ENCODE measurements around the gene RPN1.
A peak's percentile ranks its signal among the peaks of the same experiment; 100 is the strongest.

Gene RPN1

DNA sequence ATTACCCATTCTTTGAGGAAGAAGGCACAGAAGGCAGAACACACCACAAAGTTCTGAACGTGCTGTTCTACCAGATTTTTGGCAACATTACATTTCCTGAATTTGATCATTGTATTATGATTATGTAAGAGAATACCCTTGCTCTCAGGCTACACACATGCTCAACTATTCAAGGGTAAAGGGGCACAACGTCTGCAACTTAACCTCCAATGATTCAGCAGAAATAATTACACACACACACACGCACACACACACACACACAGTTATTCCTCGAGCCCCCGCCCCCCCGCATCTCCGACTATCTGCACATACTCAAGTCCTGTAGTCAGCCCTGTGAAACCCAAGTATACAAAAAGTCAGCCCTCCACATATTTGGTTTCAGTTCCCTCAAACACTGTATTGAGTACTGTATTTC is 26.8 kb downstream of the RPN1 start:
- Histone ChIP-seq H3K36me3 (ENCODE audit: control insufficient read depth in 5 of 5, insufficient read depth in 5 of 5, low read length in 5 of 5) (peaks cover 5 to 83% (median 71%) of the 10 kb centered on the region in 5 donors), H3K9me3 (ENCODE audit: control insufficient read depth in 5 of 5, low read length in 5 of 5) (no peaks in the 10 kb centered on the region), H3K9ac (ENCODE audit: low read length in 5 of 5) (peak overlapping the region in 2 of 5 donors; percentile 1 to 13), H3K4me3 (ENCODE audit: low read depth in 1 of 5, low read length in 5 of 5) (no peak overlapping the region), H3K4me1 (ENCODE audit: control insufficient read depth in 5 of 5, insufficient read depth in 5 of 5, low read length in 5 of 5) (peaks cover 0 to 31% (median 20%) of the 10 kb centered on the region in 5 donors), H3K27me3 (ENCODE audit: control insufficient read depth in 5 of 5, insufficient read depth in 4 of 5, low read length in 5 of 5) (no peaks in the 10 kb centered on the region), H3K27ac (ENCODE audit: low read depth, low read length) (peak overlapping the region; percentile 29)

DNA sequence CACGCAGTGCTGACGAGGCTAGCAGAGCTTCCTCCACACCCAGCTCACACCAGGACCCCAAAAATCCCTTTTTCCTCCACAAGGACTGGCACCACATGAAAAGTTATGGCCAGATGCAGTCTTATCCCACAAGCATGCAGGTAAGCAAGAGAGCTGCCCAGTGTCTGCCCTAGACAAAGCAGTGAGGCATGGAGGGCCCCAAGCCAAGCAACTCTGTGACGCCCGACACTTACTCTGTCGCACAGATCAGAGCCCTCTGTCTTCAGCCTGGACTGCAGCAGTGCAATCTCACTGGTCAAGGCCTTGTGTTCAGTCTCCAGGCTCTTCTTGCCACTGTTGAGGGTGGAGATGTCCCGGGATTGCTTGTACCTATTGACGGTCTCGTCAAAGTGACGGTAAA is 28.7 kb downstream of the RPN1 start:
- no peaks in the 10 kb centered on the region for H3K9me3 ChIP-seq (ENCODE audit: control insufficient read depth in 5 of 5, low read length in 5 of 5)
- peaks cover 5 to 74% (median 66%) of the 10 kb centered on the region in 5 donors for H3K36me3 ChIP-seq (ENCODE audit: control insufficient read depth in 5 of 5, insufficient read depth in 5 of 5, low read length in 5 of 5)
- no peak overlapping the region for H3K27ac ChIP-seq (ENCODE audit: low read depth, low read length)
- no peak overlapping the region for H3K4me3 ChIP-seq (ENCODE audit: low read depth in 1 of 5, low read length in 5 of 5)
- no peaks in the 10 kb centered on the region for H3K27me3 ChIP-seq (ENCODE audit: control insufficient read depth in 5 of 5, insufficient read depth in 4 of 5, low read length in 5 of 5)
- H3K9ac ChIP-seq (ENCODE audit: low read length in 5 of 5), result no peak overlapping the region
- H3K4me1 ChIP-seq (ENCODE audit: control insufficient read depth in 5 of 5, insufficient read depth in 5 of 5, low read length in 5 of 5), result peaks cover 5 to 45% (median 36%) of the 10 kb centered on the region in 5 donors

DNA sequence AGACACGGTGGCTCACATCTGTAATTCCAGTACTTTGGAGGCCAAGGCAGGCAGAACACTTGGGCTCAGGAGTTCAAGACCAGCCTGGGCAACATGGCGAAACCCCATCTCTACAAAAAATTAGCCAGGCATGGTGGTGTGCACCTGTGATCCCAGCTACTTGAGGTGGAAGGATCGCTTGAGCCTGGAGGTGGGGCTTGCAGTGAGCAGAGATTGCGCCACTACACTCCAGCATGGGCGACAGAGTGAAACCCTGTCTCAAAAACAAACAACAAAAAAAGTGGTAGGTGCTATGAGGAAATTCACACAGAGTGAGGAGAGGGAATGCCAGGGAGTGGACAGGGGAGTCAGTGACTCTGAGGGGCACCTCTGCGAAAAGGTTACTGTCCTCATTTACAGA is 29.4 kb downstream of the RPN1 start:
- Histone ChIP-seq H3K4me3 (ENCODE audit: low read depth in 1 of 5, low read length in 5 of 5) (no peak overlapping the region), H3K36me3 (ENCODE audit: control insufficient read depth in 5 of 5, insufficient read depth in 5 of 5, low read length in 5 of 5) (peaks cover 0 to 67% (median 59%) of the 10 kb centered on the region in 5 donors), H3K9ac (ENCODE audit: low read length in 5 of 5) (no peak overlapping the region), H3K27me3 (ENCODE audit: control insufficient read depth in 5 of 5, insufficient read depth in 4 of 5, low read length in 5 of 5) (no peaks in the 10 kb centered on the region), H3K27ac (ENCODE audit: low read depth, low read length) (no peak overlapping the region), H3K4me1 (ENCODE audit: control insufficient read depth in 5 of 5, insufficient read depth in 5 of 5, low read length in 5 of 5) (peaks cover 5 to 47% (median 37%) of the 10 kb centered on the region in 5 donors), H3K9me3 (ENCODE audit: control insufficient read depth in 5 of 5, low read length in 5 of 5) (no peaks in the 10 kb centered on the region)

- Histone ChIP-seq H3K36me3 (ENCODE audit: control insufficient read depth in 5 of 5, insufficient read depth in 5 of 5, low read length in 5 of 5) (peaks cover 0 to 57% (median 50%) of the 10 kb centered on the region in 5 donors), H3K27me3 (ENCODE audit: control insufficient read depth in 5 of 5, insufficient read depth in 4 of 5, low read length in 5 of 5) (no peaks in the 10 kb centered on the region), H3K27ac (ENCODE audit: low read depth, low read length) (no peak overlapping the region), H3K9ac (ENCODE audit: low read length in 5 of 5) (no peak overlapping the region), H3K4me3 (ENCODE audit: low read depth in 1 of 5, low read length in 5 of 5) (no peak overlapping the region), H3K4me1 (ENCODE audit: control insufficient read depth in 5 of 5, insufficient read depth in 5 of 5, low read length in 5 of 5) (peaks cover 5 to 47% (median 37%) of the 10 kb centered on the region in 5 donors), H3K9me3 (ENCODE audit: control insufficient read depth in 5 of 5, low read length in 5 of 5) (no peaks in the 10 kb centered on the region)
Observed at GRCh38 chr3:128620268-128620691, 30.3 kb downstream of the RPN1 start.

DNA sequence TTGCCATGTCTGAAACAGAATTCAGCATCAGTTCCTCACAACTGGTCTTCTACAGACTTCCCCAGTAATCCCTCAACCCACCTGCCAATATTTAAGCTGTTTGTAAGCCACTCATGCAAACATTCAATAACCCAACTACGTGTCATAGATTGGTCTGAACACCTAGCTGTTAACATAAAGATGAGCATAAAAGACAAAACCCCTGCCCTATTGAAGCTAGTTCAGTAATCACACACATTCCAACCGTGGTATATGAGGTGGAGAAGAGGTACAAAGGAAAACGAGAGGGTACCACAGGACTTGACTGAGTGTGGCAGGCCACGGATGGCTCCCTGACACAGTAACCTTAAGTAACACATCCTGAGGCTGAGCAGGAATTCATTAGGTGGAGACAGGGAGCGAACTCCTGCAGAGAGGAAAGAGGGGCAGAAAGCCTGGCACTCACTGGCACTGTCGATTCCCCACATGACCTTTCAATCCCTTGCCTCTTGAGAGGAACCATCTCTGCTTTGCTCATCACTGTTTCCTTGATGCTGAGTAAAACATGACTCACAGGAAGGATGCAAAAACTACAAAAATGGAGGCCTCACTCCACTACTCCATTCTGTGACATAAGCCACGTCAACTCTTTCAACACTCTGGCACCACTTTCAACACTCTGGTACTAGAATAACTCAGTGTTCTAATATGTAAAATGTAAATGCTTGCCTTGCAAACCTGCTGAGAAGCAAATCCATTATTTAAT is 31.3 kb downstream of the RPN1 start:
- Histone ChIP-seq H3K4me1 (ENCODE audit: control insufficient read depth in 5 of 5, insufficient read depth in 5 of 5, low read length in 5 of 5) (peaks cover 5 to 41% (median 37%) of the 10 kb centered on the region in 5 donors), H3K27ac (ENCODE audit: low read depth, low read length) (no peak overlapping the region), H3K9me3 (ENCODE audit: control insufficient read depth in 5 of 5, low read length in 5 of 5) (no peaks in the 10 kb centered on the region), H3K36me3 (ENCODE audit: control insufficient read depth in 5 of 5, insufficient read depth in 5 of 5, low read length in 5 of 5) (peaks cover 0 to 47% (median 40%) of the 10 kb centered on the region in 5 donors), H3K27me3 (ENCODE audit: control insufficient read depth in 5 of 5, insufficient read depth in 4 of 5, low read length in 5 of 5) (no peaks in the 10 kb centered on the region), H3K9ac (ENCODE audit: low read length in 5 of 5) (peak overlapping the region in 3 of 5 donors; percentile 21 to 98 (median 84)), H3K4me3 (ENCODE audit: low read depth in 1 of 5, low read length in 5 of 5) (peak overlapping the region in 1 of 5 donors; percentile 93)

GRCh38 chr3:128618398-128618726 is 32.3 kb downstream of the RPN1 start:
- Histone ChIP-seq H3K4me3 (ENCODE audit: low read depth in 1 of 5, low read length in 5 of 5) (peak overlapping the region; percentile 88 to 99 (median 93)), H3K4me1 (ENCODE audit: control insufficient read depth in 5 of 5, insufficient read depth in 5 of 5, low read length in 5 of 5) (peaks cover 5 to 31% (median 28%) of the 10 kb centered on the region in 5 donors), H3K9me3 (ENCODE audit: control insufficient read depth in 5 of 5, low read length in 5 of 5) (no peaks in the 10 kb centered on the region), H3K27me3 (ENCODE audit: control insufficient read depth in 5 of 5, insufficient read depth in 4 of 5, low read length in 5 of 5) (no peaks in the 10 kb centered on the region), H3K27ac (ENCODE audit: low read depth, low read length) (peak overlapping the region; percentile 84), H3K9ac (ENCODE audit: low read length in 5 of 5) (peak overlapping the region; percentile 84 to 98 (median 95)), H3K36me3 (ENCODE audit: control insufficient read depth in 5 of 5, insufficient read depth in 5 of 5, low read length in 5 of 5) (peaks cover 0 to 39% (median 35%) of the 10 kb centered on the region in 5 donors)

DNA sequence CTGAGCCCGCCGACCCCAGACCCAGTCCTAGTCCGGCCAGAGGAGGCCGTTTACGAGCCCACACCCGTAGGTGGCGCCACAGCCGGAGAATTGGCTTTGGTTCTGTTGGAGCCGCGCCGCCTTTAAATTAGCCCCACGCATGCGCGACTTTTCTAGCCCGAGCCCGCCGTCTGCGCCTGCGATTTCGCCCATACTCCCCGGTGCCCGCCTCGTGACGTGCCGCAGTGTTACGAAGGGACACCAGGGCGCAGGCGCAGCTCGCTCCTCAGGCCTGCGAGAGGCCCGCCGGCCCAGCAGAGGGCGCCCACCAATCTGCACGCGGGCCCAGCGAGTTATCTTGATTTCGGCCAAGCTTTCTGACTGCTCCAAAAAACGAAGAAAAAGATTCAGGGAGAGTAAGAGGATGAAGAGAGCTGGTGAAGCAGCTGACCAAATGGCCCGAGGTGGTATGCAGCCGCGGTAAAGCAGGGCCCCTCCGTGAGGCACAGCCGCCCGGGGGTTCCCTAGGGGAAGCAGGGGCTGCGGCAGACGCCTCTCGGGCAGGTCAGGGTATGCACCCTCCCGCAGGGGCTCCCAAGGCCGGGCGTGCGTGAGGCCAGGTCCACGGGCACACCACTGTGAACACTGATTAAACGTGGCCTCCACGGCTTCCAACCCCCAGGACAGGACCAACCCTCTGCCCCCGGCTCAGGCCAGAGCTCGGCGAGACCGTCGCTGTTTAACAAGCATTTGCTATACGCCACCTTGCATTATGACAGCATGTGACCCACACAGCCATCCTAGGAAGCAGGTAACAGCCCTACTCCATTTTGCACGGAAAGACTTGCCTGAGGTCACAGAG is 32.8 kb downstream of the RPN1 start:
- peak overlapping the region; percentile 84 to 98 (median 95) for H3K9ac ChIP-seq (ENCODE audit: low read length in 5 of 5)
- H3K36me3 ChIP-seq (ENCODE audit: control insufficient read depth in 5 of 5, insufficient read depth in 5 of 5, low read length in 5 of 5), result peaks cover 0 to 33% (median 29%) of the 10 kb centered on the region in 5 donors
- peak overlapping the region; percentile 84 for H3K27ac ChIP-seq (ENCODE audit: low read depth, low read length)
- H3K4me1 ChIP-seq (ENCODE audit: control insufficient read depth in 5 of 5, insufficient read depth in 5 of 5, low read length in 5 of 5), result peaks cover 5 to 25% (median 24%) of the 10 kb centered on the region in 5 donors
- no peaks in the 10 kb centered on the region for H3K9me3 ChIP-seq (ENCODE audit: control insufficient read depth in 5 of 5, low read length in 5 of 5)
- peak overlapping the region; percentile 88 to 99 (median 93) for H3K4me3 ChIP-seq (ENCODE audit: low read depth in 1 of 5, low read length in 5 of 5)
- no peaks in the 10 kb centered on the region for H3K27me3 ChIP-seq (ENCODE audit: control insufficient read depth in 5 of 5, insufficient read depth in 4 of 5, low read length in 5 of 5)

DNA sequence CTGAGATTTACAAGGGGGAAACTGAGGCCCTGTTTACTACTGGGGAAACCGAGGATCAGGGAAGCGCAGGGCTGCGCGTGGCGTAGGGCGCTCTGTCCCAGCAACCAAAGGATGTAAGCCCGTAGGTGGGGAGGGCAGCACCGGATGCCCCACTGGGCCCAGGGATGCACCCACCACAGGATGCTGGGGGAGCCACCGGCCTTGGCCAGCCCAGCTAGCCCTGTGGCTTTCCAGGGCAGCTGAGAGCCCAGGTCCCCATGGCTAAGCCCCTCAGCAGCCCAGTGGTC is 33.4 kb downstream of the RPN1 start:
- Histone ChIP-seq H3K27me3 (ENCODE audit: control insufficient read depth in 5 of 5, insufficient read depth in 4 of 5, low read length in 5 of 5) (no peaks in the 10 kb centered on the region), H3K4me1 (ENCODE audit: control insufficient read depth in 5 of 5, insufficient read depth in 5 of 5, low read length in 5 of 5) (peaks cover 5 to 25% (median 24%) of the 10 kb centered on the region in 5 donors), H3K4me3 (ENCODE audit: low read depth in 1 of 5, low read length in 5 of 5) (peak overlapping the region in 4 of 5 donors; percentile 56 to 94 (median 90)), H3K27ac (ENCODE audit: low read depth, low read length) (no peak overlapping the region), H3K9me3 (ENCODE audit: control insufficient read depth in 5 of 5, low read length in 5 of 5) (no peaks in the 10 kb centered on the region), H3K36me3 (ENCODE audit: control insufficient read depth in 5 of 5, insufficient read depth in 5 of 5, low read length in 5 of 5) (peaks cover 0 to 31% (median 26%) of the 10 kb centered on the region in 5 donors), H3K9ac (ENCODE audit: low read length in 5 of 5) (peak overlapping the region in 4 of 5 donors; percentile 48 to 98 (median 78))

DNA sequence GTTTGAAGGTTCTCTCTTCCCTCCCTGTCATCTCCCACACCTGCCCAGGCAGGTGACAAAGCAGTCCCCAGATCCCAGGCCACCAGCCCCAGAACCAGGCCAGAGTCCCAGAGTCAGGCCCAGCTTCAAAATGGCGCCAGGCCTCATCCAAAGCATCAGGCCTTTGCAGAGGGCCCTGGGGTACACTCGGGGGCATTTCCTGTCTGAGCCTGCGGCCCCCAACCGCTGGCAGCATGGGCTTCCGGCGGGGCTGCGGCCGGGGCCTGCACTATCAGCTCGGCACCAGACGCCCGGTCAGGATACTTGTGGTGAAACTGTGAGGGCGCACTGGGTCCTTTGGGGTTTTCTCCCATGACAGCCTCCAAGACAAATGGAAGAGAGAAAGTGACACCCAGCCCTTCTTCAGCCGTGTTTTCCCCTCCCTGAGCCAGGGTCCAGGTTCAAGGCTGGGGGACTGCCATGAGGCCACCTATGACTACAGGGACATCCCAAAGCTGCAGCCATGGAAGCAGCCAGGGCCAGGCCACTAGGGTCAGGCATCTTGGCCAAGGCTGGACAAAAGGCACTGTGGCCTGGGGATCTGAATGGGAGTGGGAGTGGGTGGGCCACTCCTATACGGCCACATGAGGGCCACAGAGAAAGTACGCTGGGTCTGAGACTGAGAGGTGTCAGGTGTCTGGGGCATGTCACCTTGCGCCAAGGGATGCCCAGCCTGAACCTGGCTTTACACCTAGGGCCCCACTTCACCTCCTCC is 33.9 kb downstream of the RPN1 start:
- H3K4me3 ChIP-seq (ENCODE audit: low read depth in 1 of 5, low read length in 5 of 5), result peak overlapping the region in 4 of 5 donors; percentile 56 to 94 (median 90)
- peak overlapping the region in 4 of 5 donors; percentile 48 to 98 (median 78) for H3K9ac ChIP-seq (ENCODE audit: low read length in 5 of 5)
- H3K4me1 ChIP-seq (ENCODE audit: control insufficient read depth in 5 of 5, insufficient read depth in 5 of 5, low read length in 5 of 5), result peaks cover 5 to 25% (median 24%) of the 10 kb centered on the region in 5 donors
- H3K27ac ChIP-seq (ENCODE audit: low read depth, low read length), result no peak overlapping the region
- H3K27me3 ChIP-seq (ENCODE audit: control insufficient read depth in 5 of 5, insufficient read depth in 4 of 5, low read length in 5 of 5), result no peaks in the 10 kb centered on the region
- H3K9me3 ChIP-seq (ENCODE audit: control insufficient read depth in 5 of 5, low read length in 5 of 5), result no peaks in the 10 kb centered on the region
- peaks cover 0 to 25% (median 21%) of the 10 kb centered on the region in 5 donors for H3K36me3 ChIP-seq (ENCODE audit: control insufficient read depth in 5 of 5, insufficient read depth in 5 of 5, low read length in 5 of 5)
